GM18502 (cell line): ENCODE results near the gene SLC35E3.

Experiments
- ATAC-seq: cut with Tn5 transposase; IDR thresholded peaks from one replicate; pipeline ENCODE4 v1.9.1; 2021; ENCODE audit warnings: mild to moderate bottlenecking; ENCODE audit not compliant: unreplicated experiment, poor library complexity

SLC35E3 gene

DNA sequence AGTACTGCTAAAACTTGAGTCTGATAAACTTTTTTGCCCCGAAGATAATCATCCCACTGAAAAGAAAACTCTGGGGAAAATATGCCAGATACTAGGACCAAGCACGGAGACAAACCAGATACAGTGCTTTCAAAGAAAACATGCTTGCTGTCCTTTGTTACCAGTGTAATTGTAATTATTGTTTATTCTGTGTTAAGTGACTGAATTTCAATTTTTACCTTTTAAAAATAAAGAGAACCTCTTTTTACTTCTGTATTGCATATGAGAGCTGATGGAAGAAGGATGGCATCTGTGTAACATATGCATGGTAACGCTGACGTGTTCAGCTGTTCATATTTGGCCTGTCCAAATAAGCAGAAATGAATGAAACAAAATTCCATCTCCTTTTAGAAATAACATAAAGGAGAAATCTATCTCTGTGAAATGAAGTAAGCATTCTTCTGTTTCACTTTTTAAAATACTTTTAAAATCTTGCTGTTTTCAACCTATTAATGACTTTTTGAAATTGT, 22.5 kb downstream of the SLC35E3 start:
- no peak for ATAC-seq

DNA sequence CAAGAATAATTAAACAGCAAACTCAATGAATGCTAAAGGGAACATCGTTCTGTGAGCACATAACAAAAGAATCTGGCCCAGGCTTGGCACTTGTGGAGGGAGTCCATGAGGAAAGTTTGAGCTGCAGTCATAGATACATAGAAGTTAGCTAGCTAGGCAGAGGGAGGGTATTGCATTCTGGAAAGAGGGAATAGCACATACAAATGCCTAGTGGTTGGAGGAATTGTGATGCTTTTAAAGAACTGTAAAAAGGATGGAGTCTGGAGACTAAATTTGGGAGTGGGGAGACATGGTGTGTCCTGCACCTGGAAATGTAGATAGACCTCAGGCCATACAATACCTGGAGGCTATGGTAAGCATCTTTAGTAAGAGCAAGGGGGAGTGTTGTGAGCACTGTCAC, 24.0 kb downstream of the SLC35E3 start:
- ATAC-seq: no peak

DNA sequence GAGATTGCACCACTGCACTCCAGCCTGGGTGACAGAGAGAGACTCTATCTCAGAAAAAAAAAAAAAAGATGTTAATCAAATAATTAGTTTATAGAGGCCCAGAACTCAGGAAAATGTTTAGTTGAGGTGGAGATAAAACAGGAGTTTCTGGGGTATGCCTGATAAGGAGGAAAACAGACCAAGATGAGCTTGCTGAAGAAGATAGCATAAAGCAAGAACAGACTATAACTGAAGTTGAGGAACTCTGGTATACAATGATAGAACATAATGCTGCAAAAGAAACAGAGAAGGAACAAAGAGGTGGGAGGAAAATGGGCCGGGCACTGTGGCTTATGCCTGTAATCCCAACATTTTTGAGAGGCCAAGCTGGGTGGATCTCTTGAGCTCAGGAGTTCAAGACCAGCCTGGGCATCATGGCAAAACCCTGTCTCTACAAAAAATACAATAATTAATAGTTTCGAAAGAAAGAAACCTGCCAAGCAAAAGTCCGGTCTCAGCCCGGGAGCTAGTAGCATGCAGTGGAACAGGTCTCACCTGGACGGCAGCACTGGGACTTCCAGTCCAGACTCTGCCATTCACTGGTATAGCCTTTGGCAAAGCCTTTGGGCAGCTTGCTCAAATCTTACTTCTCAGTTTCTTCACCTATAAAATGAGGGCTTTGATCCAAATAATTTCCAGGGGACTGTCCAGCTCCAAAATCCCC, 25.4 kb downstream of the SLC35E3 start:
- ATAC-seq: no peak

DNA sequence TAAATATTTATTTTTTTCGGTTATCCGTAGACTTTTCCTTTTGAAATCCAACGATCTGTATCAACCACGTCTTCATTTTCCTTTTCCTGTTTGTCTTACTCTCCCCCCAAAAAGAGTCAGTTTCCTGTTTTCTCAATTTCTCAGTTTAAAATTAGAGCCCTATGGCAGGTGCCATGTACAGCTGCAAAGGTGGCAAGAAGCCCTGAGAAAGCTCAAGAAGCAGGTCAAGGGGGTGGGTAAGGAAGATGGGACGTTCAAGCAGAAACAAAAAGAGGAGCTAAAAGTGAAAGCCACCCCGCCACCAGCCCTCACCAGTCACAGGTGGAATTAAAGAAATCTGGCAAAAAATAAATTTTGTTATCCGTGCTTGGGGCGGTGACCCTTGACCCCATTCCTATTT, 26.7 kb downstream of the SLC35E3 start:
- ATAC-seq: no peak

DNA sequence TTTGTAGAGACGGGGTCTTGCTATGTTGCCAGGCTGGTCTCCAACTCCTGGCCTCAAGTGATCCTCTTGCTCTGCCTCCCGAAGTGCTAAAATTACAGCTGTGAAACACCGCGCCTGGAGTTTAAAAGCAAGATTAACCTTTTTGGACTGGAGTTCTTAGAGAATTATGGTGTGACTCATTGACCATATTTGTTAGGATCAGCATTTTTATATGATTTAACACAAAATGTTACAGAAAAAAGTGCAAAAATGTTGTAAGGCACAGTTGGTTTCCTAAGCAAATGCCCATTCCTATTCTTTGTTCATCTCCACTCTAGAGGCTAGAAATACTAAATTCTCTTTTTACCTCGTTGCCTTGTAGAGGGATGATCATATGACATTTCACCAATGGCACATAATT, 27.6 kb downstream of the SLC35E3 start:
- no peak for ATAC-seq

DNA sequence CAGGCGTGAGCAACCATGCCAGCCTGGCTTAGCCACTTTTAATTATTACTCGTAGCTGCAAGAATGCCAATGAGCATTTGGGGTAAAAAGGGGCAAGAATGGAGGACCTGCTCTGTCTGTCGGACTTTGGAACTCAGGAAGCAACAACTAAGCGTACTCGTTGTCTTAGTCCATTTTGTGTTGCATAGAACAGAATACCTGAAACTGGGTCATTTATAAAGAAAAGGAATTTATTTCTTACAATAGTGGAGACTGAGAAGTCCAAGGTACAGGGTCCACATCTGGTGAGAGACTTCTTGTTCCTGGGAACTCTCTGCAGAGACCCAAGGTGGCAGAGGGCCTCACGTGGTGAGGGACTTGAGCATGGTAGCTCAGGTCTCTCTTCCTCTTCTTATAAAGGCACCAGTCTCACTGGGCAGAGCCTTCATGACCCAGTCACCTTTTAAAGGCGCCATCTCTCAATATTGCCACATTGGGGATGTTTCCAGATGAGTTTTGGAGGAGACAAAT, 29.2 kb downstream of the SLC35E3 start:
- ATAC-seq: no peak

DNA sequence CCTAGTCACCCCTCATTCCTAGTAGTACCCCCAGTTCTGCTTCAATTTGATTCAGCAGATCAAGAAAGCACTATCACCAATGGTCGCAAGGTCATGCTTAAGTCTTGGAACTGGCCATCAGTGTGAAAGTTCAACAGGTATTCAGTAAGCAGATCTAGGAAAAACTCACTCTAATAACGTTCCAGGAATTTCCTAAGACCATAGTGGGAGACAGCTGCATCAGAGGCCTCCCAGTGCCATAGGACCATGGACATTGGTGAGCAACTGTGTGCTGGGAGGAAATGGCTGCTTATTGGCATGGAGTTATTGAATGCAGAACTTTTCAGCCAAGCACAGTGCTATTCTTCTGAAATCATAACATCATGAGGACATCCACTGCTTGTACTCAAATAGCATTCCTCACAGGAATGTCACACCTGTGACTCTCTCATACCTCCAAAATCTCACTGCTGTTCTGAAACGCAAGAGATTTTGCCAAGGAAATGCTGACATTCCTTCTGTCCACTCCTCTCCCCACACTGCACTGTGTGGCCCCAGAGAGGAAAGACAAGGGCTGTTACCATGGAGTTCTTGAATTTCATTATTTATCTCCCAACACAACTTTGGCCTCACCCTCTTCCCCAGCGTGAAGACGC, 31.1 kb downstream of the SLC35E3 start:
- ATAC-seq: no peak

DNA sequence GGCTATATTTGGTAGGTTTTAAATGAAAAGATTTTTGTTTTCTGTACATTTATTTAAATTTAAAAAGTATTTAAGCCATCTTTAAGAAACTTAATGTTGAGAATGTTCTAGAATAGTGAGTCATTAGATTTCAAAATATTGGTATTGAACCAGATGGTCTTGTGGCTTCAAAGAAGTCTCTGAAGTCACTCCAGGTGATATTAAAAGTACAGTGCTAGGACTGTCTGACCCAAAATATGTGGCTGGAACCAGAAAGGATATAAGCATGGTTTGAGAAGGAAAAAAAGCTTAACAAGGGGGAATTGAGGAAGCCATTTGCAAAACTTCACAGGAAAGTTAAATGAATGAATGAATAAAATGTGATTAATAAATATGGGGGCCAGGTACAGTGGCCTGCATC, 33.3 kb downstream of the SLC35E3 start:
- no peak for ATAC-seq

DNA sequence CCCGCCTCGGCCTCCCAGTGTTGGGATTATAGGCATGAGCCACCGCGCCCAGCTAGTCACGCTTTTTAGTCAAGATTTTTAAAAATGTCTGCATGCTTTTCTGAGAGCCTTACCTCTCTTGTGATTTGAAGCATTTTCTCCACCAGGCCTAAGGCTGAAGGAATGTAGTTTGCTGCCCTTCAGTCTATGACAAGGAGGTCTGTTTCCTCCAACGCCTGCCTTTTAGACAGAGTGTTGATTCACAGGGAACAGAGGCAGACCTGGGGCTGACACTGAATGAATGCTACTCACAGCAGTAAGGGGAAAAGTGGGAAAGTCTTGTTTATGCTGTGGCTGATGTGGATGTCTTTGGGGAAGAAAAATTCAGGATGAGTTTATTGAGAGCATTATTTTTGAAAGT, 34.8 kb downstream of the SLC35E3 start:
- no peak for ATAC-seq

DNA sequence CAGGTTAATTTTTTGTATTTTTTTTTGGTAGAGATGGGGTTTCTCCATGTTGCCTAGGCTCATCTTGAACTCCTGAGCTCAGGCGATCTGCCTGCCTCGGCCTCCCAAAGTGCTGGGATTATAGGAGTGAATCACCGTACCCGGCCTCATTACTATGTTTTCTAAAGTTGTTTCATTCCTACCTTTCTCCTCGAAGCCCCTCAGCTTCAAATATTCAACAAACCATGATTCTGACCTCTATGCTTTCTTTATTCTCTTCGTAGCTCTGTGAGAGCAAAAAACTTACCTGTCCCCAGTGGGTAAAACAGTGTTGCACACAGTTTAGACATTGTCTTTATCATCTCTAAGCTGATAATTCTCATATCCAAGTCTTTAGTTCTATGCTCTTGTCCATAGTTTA, 35.8 kb downstream of the SLC35E3 start:
- no peak for ATAC-seq

DNA sequence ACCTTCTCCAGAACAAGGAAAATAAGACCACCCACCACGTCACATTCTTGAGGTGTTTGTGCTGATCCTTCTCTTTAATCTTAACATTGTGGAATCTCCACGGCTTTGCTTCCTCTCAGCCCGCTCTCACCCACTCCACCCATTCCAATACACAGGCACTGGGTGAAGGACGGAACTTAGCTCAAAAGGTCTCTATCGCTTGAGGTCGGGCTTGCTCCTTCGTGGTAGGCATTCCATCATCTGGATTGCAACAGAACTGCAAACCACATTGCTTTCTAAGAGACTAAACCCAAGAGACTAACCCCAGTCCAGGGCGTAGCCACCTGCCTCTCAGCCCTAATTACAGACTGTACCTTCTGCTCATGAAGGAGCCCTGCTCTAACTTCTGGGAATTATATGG, 38.0 kb downstream of the SLC35E3 start:
- no peak for ATAC-seq

DNA sequence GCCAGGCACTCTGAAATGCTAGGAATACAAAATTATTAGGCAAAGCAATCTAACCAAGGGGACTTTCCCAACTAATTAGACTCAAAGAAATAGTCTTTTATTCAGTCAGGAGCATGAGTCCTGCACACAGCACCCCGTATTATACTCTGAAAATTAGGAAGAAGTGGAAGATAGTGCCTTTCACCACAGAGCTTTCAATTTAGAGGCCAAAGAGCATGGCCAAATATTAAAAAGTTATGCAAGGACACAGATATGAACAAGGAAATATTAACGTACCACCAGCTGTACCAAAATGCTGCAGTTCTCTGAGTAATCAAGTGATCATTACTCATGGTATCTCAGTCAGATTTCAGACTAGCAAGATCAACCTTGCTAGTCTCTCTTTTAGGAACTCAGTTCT, 39.4 kb downstream of the SLC35E3 start:
- no peak for ATAC-seq

DNA sequence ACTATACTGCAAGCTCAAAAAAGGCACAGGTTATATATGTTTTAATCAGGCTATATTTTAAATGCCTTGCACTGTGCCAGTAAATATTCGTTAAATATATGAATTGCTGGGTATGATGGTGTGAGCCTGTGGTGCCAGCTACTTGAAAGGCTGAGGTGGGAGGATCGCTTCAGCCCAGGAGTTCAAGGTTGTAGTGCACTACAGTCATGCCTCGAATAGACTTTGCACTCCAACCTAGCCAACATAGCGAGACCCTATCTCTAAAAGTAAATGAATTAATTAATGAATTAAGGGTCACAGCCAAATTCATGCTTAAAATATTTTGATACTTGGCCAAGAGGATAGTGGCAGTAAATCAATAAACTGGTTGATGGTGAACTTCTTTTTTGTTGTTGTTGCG, 39.8 kb downstream of the SLC35E3 start:
- no peak for ATAC-seq

DNA sequence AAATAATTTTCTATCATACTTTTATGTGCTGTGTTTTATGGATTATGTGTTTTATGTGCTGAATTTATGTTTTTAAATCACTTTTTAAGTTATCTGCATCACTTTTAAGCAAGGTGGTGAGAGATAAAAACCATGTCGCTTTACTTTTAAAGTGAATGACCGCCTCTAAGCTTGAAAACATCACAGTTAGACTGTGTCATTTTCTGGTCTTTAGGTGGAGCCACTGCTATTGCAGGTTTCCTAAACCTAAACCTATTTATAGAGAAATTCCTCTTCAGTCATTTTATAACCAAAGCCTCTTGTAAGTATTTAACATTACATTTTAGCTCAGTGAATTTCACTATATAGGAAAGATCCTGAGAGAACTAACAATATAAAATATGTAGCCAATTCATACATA, 41.0 kb downstream of the SLC35E3 start:
- ATAC-seq: no peak

DNA sequence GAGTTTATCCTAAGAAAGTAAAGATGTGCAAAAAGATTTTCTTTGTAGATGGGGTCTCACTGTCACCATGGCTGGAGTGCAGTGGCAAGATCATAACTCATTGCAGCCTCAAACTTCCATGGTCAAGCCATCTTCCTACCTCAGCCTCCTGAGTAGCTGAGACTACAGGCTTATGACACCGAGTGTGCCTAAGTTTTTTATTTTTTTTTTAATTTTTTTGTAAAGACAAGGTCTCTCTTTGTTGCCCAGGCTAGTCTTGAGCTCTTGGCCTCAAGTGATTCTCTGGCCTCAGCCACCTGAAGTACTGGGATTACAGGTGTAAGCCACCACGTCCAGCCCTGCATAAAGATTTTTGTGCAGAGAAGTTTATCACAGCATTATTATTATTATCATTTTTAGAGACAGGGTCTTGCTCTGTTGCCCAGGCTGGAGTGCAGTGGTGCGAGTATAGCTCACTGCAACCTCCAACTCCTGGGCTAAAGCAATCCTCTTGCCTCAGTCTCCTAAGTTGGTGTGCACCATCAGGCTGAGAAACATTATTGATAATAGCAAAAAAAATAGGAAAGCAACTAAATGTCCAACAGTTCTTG, 42.7 kb downstream of the SLC35E3 start:
- no peak for ATAC-seq

DNA sequence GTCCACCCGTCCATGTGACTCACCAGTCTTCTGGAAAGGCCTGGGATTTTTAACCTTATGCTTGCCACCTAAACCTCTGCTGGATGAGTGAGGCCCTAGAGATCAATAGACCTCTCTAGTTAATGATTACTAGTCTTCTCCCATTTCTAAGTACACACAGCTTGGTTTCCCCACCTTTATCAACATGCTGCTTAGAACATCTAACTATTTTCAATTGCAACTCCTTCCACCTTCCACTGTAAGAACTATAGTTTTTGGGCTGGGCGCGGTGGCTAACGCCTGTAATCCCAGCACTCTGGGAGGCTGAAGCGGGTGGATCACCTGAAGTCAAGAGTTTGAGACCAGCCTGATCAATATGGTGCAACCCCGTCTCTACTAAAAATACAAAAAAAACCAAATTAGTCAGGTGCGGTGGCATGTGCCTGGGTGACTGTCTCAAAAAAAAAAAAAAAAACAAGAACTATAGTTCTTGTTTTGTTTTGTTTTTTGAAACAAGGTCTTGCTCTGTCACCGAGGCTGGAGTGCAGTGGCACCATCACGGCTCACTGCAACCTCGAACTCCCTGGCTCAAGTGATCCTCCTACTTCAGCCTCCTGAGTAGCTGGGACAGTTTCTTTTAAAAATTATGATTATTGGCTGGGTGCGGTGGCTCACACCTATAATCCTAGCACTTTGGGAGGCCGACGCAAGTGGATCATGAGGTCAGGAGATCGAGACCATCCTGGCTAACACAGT, 43.3 kb downstream of the SLC35E3 start:
- no peak for ATAC-seq

DNA sequence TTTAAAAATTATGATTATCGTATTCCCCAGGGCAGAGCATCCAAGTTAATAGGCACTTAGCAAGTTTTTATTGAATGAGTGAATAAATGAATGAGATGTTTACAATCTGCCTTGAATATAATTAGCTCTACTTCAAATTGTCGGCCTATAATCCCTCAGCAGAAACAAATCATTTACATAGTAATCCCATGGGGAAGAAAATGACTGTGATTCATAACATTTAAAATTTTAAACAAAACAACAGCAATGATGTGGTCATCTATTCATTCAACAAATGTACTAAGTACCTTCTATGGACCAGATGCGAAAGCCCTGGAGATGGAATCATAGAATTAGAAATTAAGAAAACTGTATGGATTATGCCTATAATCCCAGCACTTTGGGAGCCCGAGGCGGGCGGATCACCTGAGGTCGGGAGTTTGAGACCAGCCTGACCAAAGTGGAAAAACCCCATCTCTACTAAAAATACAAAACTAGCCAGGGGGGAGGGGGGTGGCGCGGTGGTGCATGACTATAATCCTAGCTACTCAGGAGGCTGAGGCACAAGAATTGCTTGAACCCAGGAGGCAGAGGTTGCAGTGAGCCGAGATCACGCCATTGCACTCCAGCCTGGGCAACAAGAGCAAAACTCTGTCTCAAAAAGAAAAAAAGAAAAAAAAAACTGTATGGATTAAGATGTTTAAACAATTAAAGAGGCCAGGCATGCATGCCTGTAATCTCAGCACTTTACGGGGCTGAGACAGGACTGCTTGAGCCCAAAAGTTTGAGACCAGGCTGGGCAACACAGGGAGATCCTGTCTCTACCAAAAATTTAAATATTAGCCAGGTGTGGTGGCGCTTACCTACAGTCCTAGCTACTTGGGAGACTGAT, 44.3 kb downstream of the SLC35E3 start:
- ATAC-seq: no peak

DNA sequence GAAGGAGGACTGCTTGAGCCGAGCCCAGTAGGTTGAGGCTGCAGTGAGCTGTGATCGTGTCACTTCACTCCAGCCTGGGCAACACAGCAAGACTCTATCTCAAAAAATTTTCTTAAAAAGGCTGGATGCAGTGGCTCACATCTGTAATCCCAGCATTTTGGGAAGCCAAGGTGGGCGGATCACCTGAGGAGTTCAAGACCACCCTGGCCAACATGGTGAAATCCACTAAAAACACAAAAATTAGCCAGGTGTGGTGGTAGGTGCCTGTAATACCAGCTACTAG, 44.9 kb downstream of the SLC35E3 start:
- ATAC-seq: no peak

DNA sequence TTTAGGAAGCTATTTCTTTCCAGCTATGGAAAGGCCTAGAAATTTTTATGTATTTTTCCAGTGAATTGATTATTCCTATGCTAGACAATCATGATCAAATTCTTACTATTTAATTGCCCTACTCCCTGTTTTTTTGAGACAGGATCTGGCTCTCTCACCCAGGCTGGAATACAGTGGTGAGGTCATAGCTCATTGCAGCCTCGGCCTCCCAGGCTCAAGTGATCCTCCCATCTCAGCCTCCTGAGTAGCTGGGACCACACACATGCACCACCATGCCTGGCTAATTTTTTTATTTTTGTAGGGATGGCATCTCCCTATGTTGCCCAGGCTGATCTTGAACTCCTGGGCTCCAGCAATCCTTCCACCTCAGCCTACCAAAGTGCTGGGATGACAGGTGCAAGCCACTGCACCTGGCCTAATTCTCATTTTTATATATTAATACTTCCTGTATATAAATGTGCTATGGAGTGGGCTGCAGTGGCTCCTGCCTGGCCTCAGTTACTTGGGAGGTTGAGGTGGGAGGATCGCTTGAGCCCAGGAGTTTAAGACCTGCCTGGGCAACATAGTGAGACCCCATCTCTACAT, 46.0 kb downstream of the SLC35E3 start:
- ATAC-seq: no peak

DNA sequence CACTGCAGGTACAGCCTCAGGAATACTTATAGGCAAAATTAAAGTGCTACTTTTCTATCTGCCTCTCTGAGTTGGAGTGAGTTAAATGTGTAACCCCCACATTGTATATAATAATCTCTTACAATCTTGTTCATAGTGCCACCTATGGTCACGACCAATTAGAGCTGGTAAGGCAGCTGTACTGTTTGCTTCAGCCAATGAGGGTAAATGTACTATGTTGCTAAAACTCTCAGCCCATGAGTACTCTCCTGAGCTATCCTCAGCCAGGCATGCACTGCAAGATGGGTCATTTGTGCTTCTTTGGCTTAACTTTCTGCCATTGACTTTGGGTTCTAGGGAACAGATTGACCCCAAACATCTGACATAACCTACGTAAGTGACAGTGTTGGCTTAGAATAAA, 47.0 kb downstream of the SLC35E3 start:
- ATAC-seq: peak; percentile 96
